ENCODE results near the gene GPR34.

GRCh38 chrX:41707218-41707617 lies 18.4 kb downstream of the GPR34 start:
- TF ChIP-seq, protein P1, sequence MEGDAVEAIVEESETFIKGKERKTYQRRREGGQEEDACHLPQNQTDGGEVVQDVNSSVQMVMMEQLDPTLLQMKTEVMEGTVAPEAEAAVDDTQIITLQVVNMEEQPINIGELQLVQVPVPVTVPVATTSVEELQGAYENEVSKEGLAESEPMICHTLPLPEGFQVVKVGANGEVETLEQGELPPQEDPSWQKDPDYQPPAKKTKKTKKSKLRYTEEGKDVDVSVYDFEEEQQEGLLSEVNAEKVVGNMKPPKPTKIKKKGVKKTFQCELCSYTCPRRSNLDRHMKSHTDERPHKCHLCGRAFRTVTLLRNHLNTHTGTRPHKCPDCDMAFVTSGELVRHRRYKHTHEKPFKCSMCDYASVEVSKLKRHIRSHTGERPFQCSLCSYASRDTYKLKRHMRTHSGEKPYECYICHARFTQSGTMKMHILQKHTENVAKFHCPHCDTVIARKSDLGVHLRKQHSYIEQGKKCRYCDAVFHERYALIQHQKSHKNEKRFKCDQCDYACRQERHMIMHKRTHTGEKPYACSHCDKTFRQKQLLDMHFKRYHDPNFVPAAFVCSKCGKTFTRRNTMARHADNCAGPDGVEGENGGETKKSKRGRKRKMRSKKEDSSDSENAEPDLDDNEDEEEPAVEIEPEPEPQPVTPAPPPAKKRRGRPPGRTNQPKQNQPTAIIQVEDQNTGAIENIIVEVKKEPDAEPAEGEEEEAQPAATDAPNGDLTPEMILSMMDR (IDR thresholded peaks at IDR 0.05) = no peak
- TF ChIP-seq POLR2A (IDR thresholded peaks at IDR 0.05) = no peak

All from right lobe of liver (tissue), 4 donors.